Spleen (tissue), 7 donors: ENCODE measurements around the gene TPSD1.

Source experiments
- CTCF ChIP-seq, 11 experiments: fragments of 200-600 bp in 7 of 11; fragments of 450-650 bp in 4 of 11; sonication (generic) in 4 of 11; IDR thresholded peaks in 8 of 11; conservative IDR thresholded peaks in 3 of 11; 1 replicate in 7 of 11; 2 replicates in 4 of 11; pipeline versions ENCODE4 v1.4.0 to v1.8.0; 2016 to 2021; ENCODE audit warnings: antibody characterized with exemption in 11 of 11, inconsistent platforms in 4 of 11, mild to moderate bottlenecking in 1 of 11
- POLR2A ChIP-seq, 3 donors: fragments of 450-650 bp; IDR thresholded peaks; one replicate each; pipeline ENCODE4 v1.5.1; 2017; ENCODE audit warnings: antibody characterized with exemption in 3 of 3, mild to moderate bottlenecking in 1 of 3
- POLR2AphosphoS5 ChIP-seq, 3 donors: sonication (generic); formaldehyde crosslinking; IDR thresholded peaks; one replicate each; pipeline ENCODE4 v1.5.1; 2017; ENCODE audit warnings: antibody characterized with exemption in 3 of 3
- donor health status: DM: no; HTN: no; CAD: no; lungs with moderate emphysema.
- donor health status: DM: no; HTN: no; CAD: no.
- donor health status: DM: no; HTN: no; CAD: no.

GRCh38 chr16:1216681-1217400 is 39.0 kb upstream of the TPSD1 start:
- no peak for TF ChIP-seq CTCF (IDR thresholded peaks at IDR 0.05 in 8 of 11, conservative IDR thresholded peaks at IDR 0.05 in 3 of 11)
- TF ChIP-seq POLR2A (IDR thresholded peaks at IDR 0.05) = no peak
- TF ChIP-seq POLR2AphosphoS5 (IDR thresholded peaks at IDR 0.05) = no peak
